ENCODE results near the gene TLN1.

TLN1 gene

GRCh38 chr9:35691334-35691650 is 40.7 kb downstream of the TLN1 start:
- no peak for TF ChIP-seq CTCF (IDR thresholded peaks at IDR 0.05; ENCODE audit: control extremely low read depth, extremely low read depth, low read depth, missing control alignments)
- DNase-seq (ENCODE audit: extremely low spot score): no peak
- CTCF ChIA-PET: interaction anchor here (1.1 to 2.5 kb wide), 5 partner anchors 26 to 88 kb away, joined by 3 to 12 read pairs (median 4); partner anchors contain the start of gene ARHGEF39
- POLR2A ChIA-PET: interaction anchor here (1.1 to 1.4 kb wide), 3 partner anchors 16 to 75 kb away, joined by 3 read pairs; partner anchors contain the start of genes CCDC107 and RMRP

- CTCF ChIA-PET: interaction anchor here (1.0 to 2.5 kb wide), 7 partner anchors 19 to 87 kb away, joined by 3 to 12 read pairs (median 4); partner anchors contain the start of gene ARHGEF39
- POLR2A ChIA-PET: interaction anchor here (0.9 to 1.4 kb wide), 4 partner anchors 15 to 74 kb away, joined by 3 read pairs; partner anchors contain the start of genes CCDC107 and RMRP
- peak; percentile 59 for DNase-seq (ENCODE audit: extremely low spot score)
- TF ChIP-seq CTCF (IDR thresholded peaks at IDR 0.05; ENCODE audit: control extremely low read depth, extremely low read depth, low read depth, missing control alignments): no peak
These were observed 41.2 kb downstream of the TLN1 start for GRCh38 chr9:35690614-35691333.

GRCh38 chr9:35690294-35690613 is 41.7 kb downstream of the TLN1 start:
- peak; percentile 55 for DNase-seq (ENCODE audit: extremely low spot score)
- no peak for TF ChIP-seq CTCF (IDR thresholded peaks at IDR 0.05; ENCODE audit: control extremely low read depth, extremely low read depth, low read depth, missing control alignments)
- CTCF ChIA-PET: interaction anchor here (1.0 to 2.5 kb wide), 6 partner anchors 18 to 87 kb away, joined by 3 to 12 read pairs (median 4); partner anchors contain the start of gene ARHGEF39
- POLR2A ChIA-PET: interaction anchor here (0.9 to 1.4 kb wide), 3 partner anchors 15 to 38 kb away, joined by 3 read pairs; partner anchors contain the start of genes CCDC107 and RMRP

GRCh38 chr9:35689542-35690293 is 42.3 kb downstream of the TLN1 start, which contains the start of gene TPM2:
TSS of gene TPM2 (minus strand) at chr9:35689925. CDS start at chr9:35689817, 108 bp downstream.
- ChIA-PET CTCF (interaction anchor here (1.0 to 2.5 kb wide), 7 partner anchors 14 to 79 kb away, joined by 3 to 12 read pairs (median 5); partner anchors contain the start of gene ARHGEF39), POLR2A (interaction anchor here (0.9 kb wide), 1 partner anchor 38 kb away, joined by 3 read pairs; no protein-coding TSS in a partner anchor)
- no peak for TF ChIP-seq CTCF (IDR thresholded peaks at IDR 0.05; ENCODE audit: control extremely low read depth, extremely low read depth, low read depth, missing control alignments)
- no peak for DNase-seq (ENCODE audit: extremely low spot score)

GRCh38 chr9:35688558-35689541 is 43.1 kb downstream of the TLN1 start:
- no peak for TF ChIP-seq CTCF (IDR thresholded peaks at IDR 0.05; ENCODE audit: control extremely low read depth, extremely low read depth, low read depth, missing control alignments)
- no peak for DNase-seq (ENCODE audit: extremely low spot score)
- ChIA-PET POLR2A (no interaction called here), CTCF (interaction anchor here (0.9 to 2.4 kb wide), 5 partner anchors 7 to 78 kb away, joined by 3 to 23 read pairs (median 6); no protein-coding TSS in a partner anchor)
